LNCaP clone FGC (cell line): ENCODE measurements around the gene PPP3CA.

Experiments
- DNase-seq: peaks from one replicate; pipeline ENCODE4 v3.0.0-alpha.2; 2011; ENCODE audit warnings: low read depth
- H3K4me3 ChIP-seq: 2 replicates; pipeline ENCODE4 v1.5.1; 2011; ENCODE audit warnings: mild to moderate bottlenecking, low read depth, low read length, control low read depth
- CTCF ChIP-seq: IDR thresholded peaks from 2 replicates; pipeline ENCODE4 v1.5.1; 2012; ENCODE audit warnings: mild to moderate bottlenecking; ENCODE audit not compliant: control insufficient read depth, insufficient read depth; ENCODE audit errors: extremely low read depth

PPP3CA gene

GRCh38 chr4:101347267-101347556 is at the start of gene PPP3CA:
Gene PPP3CA (minus strand): TSS chr4:101347526.
- TF ChIP-seq CTCF, result no peak
- DNase-seq, result no peak
- H3K4me3 ChIP-seq, result peak within 1 kb of the TSS; percentile 95

- no peak for TF ChIP-seq CTCF
- DNase-seq, result no peak
- H3K4me3 ChIP-seq, result no peak overlapping the region
Measured at GRCh38 chr4:101393256-101393655, 45.9 kb upstream of the PPP3CA start.

- TF ChIP-seq CTCF, result no peak
- no peak for DNase-seq
- no peak overlapping the region for H3K4me3 ChIP-seq
Measured at GRCh38 chr4:101370663-101371210, 23.4 kb upstream of the PPP3CA start.

- no peak for TF ChIP-seq CTCF
- no peak overlapping the region for H3K4me3 ChIP-seq
- no peak for DNase-seq
Measured at GRCh38 chr4:101367201-101367600, 19.9 kb upstream of the PPP3CA start.

GRCh38 chr4:101366331-101366730 is 19.0 kb upstream of the PPP3CA start:
- DNase-seq, result no peak
- TF ChIP-seq CTCF, result no peak
- no peak overlapping the region for H3K4me3 ChIP-seq

- no peak for DNase-seq
- no peak overlapping the region for H3K4me3 ChIP-seq
- no peak for TF ChIP-seq CTCF
Measured at GRCh38 chr4:101357751-101358150, 10.4 kb upstream of the PPP3CA start.

GRCh38 chr4:101356928-101357327 is 9.6 kb upstream of the PPP3CA start:
- no peak overlapping the region for H3K4me3 ChIP-seq
- DNase-seq, result no peak
- TF ChIP-seq CTCF, result no peak
